GM23248 (cell line): Measurements from ENCODE around the gene CFAP298.

Experiments used
- EZH2 ChIP-seq: fragments of 200-600 bp; sonication (generic); IDR thresholded peaks from 2 replicates; pipeline ENCODE4 v1.6.1; 2018; ENCODE audit warnings: antibody characterized with exemption, mild to moderate bottlenecking; ENCODE audit not compliant: insufficient read depth, poor library complexity, severe bottlenecking
- EZH2phosphoT487 ChIP-seq: fragments of 200-600 bp; sonication (generic); IDR thresholded peaks from 2 replicates; pipeline ENCODE4 v1.6.1; 2018; ENCODE audit warnings: antibody characterized with exemption, moderate library complexity, mild to moderate bottlenecking, low read depth; ENCODE audit not compliant: insufficient read depth

DNA sequence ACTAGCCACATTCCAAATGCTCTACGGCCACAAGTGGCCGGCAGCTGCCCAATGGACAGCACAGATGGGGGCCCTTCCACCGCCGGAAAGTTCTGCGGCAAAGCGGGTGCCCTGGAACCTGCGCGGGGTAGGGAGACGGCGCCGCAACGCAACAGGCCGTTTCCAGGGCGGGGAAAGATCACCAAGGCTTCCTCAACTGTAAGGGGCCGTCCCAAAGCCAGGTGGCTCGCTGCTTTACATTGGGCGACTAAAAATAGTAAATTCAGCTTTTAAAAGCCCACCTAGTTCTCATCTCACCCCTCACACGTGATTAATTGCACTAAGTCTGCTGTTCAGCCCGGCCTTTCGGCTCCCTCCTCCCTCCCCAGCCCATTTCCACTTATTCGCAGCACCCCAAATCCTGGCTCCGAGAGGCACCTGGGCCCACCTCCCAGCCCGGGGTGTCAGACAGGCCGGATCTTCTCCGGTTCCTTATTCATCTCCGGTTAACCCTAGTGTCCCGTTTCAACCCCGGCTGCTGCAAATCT, 643 bp downstream of the CFAP298 start:
- TF ChIP-seq EZH2phosphoT487 (no peak), EZH2 (no peak)
